Ureter (tissue), 1 donor: ENCODE results near the gene COG2. TPM values are rescaled to one million over a fixed set of nuclear protein-coding genes. Genes with fewer than 3 reads are reported as not detected.
A peak's percentile ranks its signal among the peaks of the same experiment; 100 is the strongest.
"Not testable (repeated sequence)": the region's sequence is repeated elsewhere in the genome, so short reads cannot be mapped to it uniquely, and the experiment has no call there.

Experiments used
- DNase-seq: peaks from one replicate; pipeline ENCODE4 v3.0.0-alpha.2; 2020; ENCODE audit warnings: low spot score
- total RNA-seq: library from RNA; stranded (reverse); gene quantifications from one replicate; pipeline ENCODE4 v1.2.4, GENCODE V29; 2023
- donor health status: DM: yes; HTN: yes; CAD: no.

COG2 gene
- total RNA-seq, result 36.7 TPM

GRCh38 chr1:230642263-230642959, at the start of gene COG2:
TSS of gene COG2 (plus strand) at chr1:230642481. CDS start at chr1:230642607, 126 bp downstream.
- DNase-seq, result peak; percentile 93

- no peak for DNase-seq
Observed at GRCh38 chr1:230592848-230593414, 49.4 kb upstream of the COG2 start.

GRCh38 chr1:230594214-230594773, 48.0 kb upstream of the COG2 start:
- DNase-seq, result no peak

- DNase-seq, result no peak
Observed at GRCh38 chr1:230595181-230595580, 47.1 kb upstream of the COG2 start.

GRCh38 chr1:230596306-230596705, 46.0 kb upstream of the COG2 start:
- no peak for DNase-seq

- DNase-seq, result no peak
Observed at GRCh38 chr1:230598745-230599144, 43.5 kb upstream of the COG2 start.

GRCh38 chr1:230599926-230600656, 42.2 kb upstream of the COG2 start:
- no peak for DNase-seq

GRCh38 chr1:230600657-230601400, 41.5 kb upstream of the COG2 start:
- DNase-seq, result not testable (repeated sequence)

GRCh38 chr1:230609208-230609607, 33.1 kb upstream of the COG2 start:
- DNase-seq, result no peak

- no peak for DNase-seq
Observed at GRCh38 chr1:230610589-230610988, 31.7 kb upstream of the COG2 start.

GRCh38 chr1:230611128-230611877, 31.0 kb upstream of the COG2 start:
- no peak for DNase-seq

- no peak for DNase-seq
Observed at GRCh38 chr1:230611878-230612235, 30.4 kb upstream of the COG2 start.

- DNase-seq, result no peak
Observed at GRCh38 chr1:230612651-230613050, 29.6 kb upstream of the COG2 start.

- DNase-seq, result no peak
Observed at GRCh38 chr1:230614121-230614520, 28.2 kb upstream of the COG2 start.

GRCh38 chr1:230618537-230618936, 23.7 kb upstream of the COG2 start:
- DNase-seq, result no peak

- DNase-seq, result no peak
Observed at GRCh38 chr1:230620649-230621323, 21.5 kb upstream of the COG2 start.

- DNase-seq, result no peak
Observed at GRCh38 chr1:230621324-230622030, 20.8 kb upstream of the COG2 start.

GRCh38 chr1:230622151-230622550, 20.1 kb upstream of the COG2 start:
- DNase-seq, result no peak

GRCh38 chr1:230624097-230624713, 18.1 kb upstream of the COG2 start:
- no peak for DNase-seq

GRCh38 chr1:230626232-230626631, 16.0 kb upstream of the COG2 start:
- DNase-seq, result no peak
